Large intestine (tissue), 3 donors: Measurements from ENCODE around the gene CDH18. TPM values are rescaled to one million over a fixed set of nuclear protein-coding genes. Genes with fewer than 3 reads are reported as not detected.
"Not testable (repeated sequence)": the region's sequence is repeated elsewhere in the genome, so short reads cannot be mapped to it uniquely, and the experiment has no call there.

Experiments
- DNase-seq, 2 donors: peaks; one replicate each; pipeline versions ENCODE4 v3.0.0 to v3.0.0-alpha.2; 2013
- H3K27ac ChIP-seq: one replicate; pipeline ENCODE4 v1.5.1; 2013; ENCODE audit warnings: low read length
- H3K27me3 ChIP-seq: 2 replicates; pipeline ENCODE4 v1.6.1; 2013; ENCODE audit warnings: low read length; ENCODE audit not compliant: control insufficient read depth, insufficient read depth
- H3K36me3 ChIP-seq: 2 replicates; pipeline ENCODE4 v1.6.1; 2013; ENCODE audit warnings: low read length; ENCODE audit not compliant: control insufficient read depth, insufficient read depth
- H3K4me1 ChIP-seq: one replicate; pipeline ENCODE4 v1.6.1; 2013; ENCODE audit warnings: low read length; ENCODE audit not compliant: control insufficient read depth, insufficient read depth
- H3K4me3 ChIP-seq: one replicate; pipeline ENCODE4 v1.5.1; 2013; ENCODE audit warnings: low read length
- H3K9me3 ChIP-seq: one replicate; pipeline ENCODE4 v1.6.1; 2013; ENCODE audit warnings: mild to moderate bottlenecking, low read depth, low read length, moderate library complexity; ENCODE audit not compliant: control insufficient read depth
- WGBS: methylation state at CpG from one replicate; pipeline ENCODE4 v1.1.5; 2013; ENCODE audit warnings: low lambda C conversion rate; ENCODE audit not compliant: insufficient coverage; 5-methylcytosine and 5-hydroxymethylcytosine counted together
- polyA plus RNA-seq: library from polyadenylated mRNA; unstranded; fragments of 120-200 nt; gene quantifications from one replicate; pipeline ENCODE4 v1.2.1, GENCODE V29; 2013

CDH18 gene
- polyA plus RNA-seq, 1 donor = 1.1 TPM

GRCh38 chr5:19795218-19795617 is 192.8 kb downstream of the CDH18 start:
- Histone ChIP-seq H3K9me3 (no peaks in the 10 kb centered on the region), H3K27ac (no peak overlapping the region), H3K36me3 (no peaks in the 10 kb centered on the region), H3K4me1 (no peaks in the 10 kb centered on the region), H3K4me3 (no peak overlapping the region), H3K27me3 (no peaks in the 10 kb centered on the region)
- no peak for DNase-seq
- WGBS = no CpG with 5 or more reads among the region's 1 CpG

- H3K4me3 ChIP-seq = no peak overlapping the region
- no peaks in the 10 kb centered on the region for H3K4me1 ChIP-seq
- DNase-seq = no peak
- H3K36me3 ChIP-seq = no peaks in the 10 kb centered on the region
- WGBS = 50% methylated on average over 1 of the region's 5 CpGs
- no peak overlapping the region for H3K27ac ChIP-seq
- no peaks in the 10 kb centered on the region for H3K9me3 ChIP-seq
- H3K27me3 ChIP-seq = no peaks in the 10 kb centered on the region
Observed at GRCh38 chr5:19790829-19791466, 197.1 kb downstream of the CDH18 start.

DNA sequence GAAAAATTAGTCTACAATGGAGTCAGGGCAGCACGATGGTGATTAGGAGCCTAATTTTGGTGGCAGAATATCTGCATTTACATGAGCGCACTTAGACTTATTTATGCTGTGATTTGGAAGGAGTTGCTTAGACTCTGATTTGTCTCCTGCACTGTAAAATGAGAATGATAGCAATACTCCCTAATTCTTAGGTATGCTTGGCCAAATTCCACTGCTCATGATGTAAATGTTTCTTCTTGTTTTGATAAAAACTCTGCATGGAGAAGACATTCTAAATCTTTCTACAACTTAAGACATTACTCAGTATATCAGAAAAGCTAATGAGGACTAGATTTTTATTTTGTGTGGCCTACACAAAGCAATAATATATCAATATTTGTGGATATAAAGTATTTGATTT is 205.4 kb downstream of the CDH18 start:
- DNase-seq = no peak
- Histone ChIP-seq H3K27ac (no peak overlapping the region), H3K27me3 (no peaks in the 10 kb centered on the region), H3K36me3 (no peaks in the 10 kb centered on the region), H3K9me3 (no peaks in the 10 kb centered on the region), H3K4me3 (no peak overlapping the region), H3K4me1 (no peaks in the 10 kb centered on the region)
- no CpG with 5 or more reads among the region's 2 CpGs for WGBS

DNA sequence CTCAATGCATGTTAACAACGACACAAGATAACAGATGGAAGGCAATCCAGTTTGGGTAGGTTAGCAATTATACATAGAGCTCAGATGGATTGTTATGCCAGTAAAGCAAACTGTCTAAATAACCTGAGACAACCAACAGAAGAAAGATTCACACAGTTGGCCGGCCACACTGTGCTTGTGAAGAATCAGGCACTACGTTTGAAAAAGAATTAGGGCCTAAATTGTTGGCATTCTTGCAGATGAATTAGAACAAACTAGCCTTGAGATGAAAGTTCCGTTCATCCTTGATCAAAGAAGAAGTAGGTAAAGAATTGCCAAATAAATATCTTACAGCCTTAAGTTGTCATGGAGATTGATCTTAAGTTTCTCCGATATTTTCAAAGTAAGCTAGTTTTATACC is 210.6 kb downstream of the CDH18 start:
- no peak for DNase-seq
- H3K36me3 ChIP-seq = no peaks in the 10 kb centered on the region
- H3K4me3 ChIP-seq = no peak overlapping the region
- no peaks in the 10 kb centered on the region for H3K9me3 ChIP-seq
- no peaks in the 10 kb centered on the region for H3K4me1 ChIP-seq
- WGBS = 18% methylated on average over 3 of the region's 5 CpGs
- H3K27ac ChIP-seq = no peak overlapping the region
- H3K27me3 ChIP-seq = no peaks in the 10 kb centered on the region

DNA sequence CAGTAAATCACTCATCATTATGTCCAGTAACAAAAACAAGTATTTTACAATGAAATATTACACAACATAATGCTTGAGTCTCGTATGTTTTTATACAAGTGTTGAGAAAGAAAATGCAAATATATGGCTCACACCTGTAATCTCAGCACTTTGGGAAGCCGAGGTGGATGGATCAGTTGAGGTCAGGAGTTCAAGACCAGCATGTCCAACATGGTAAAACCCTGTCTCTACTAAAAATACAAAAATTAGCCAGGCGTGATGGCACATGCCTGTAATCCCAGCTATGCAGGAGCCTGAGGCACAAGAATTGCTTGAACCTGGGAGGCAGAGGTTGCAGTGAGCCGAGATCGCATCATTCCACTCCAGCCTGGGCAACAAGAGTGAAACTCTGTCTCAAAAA is 211.1 kb downstream of the CDH18 start:
- H3K27ac ChIP-seq, H3K27me3 ChIP-seq, H3K4me3 ChIP-seq, H3K4me1 ChIP-seq, H3K9me3 ChIP-seq, H3K36me3 ChIP-seq, DNase-seq: not testable (repeated sequence)
- WGBS = 90% methylated on average over 2 of the region's 5 CpGs

DNA sequence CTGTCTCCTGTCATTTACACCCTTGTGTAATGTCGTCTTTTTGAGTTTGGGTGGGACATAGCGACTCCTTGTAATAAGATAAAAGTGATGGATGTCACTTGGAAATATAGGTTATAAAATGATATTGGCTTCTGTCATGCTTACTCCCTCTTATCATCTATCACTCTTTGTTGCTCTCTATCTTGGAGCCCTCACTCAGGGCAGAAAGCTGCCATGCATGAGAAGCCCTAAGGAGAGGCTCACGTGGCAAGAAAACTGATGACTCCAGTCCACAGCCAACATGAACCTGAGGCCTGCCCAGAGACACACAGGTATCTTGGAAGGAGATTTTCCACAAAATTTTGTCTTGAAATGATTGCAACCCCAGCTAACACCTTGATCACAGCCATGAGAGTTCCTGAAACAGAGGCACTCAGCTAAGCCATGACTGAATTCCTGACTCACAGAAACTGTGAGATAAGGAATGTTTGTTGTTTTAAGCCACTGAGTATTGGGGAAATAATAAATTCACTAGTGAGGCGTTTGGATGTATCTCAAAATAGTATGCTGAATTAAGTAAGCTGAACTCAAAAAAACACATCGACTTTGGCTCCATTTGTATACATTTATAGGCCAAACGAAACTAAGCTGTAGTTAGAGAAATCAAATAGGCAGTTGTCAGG is 216.7 kb downstream of the CDH18 start:
- H3K36me3 ChIP-seq = no peaks in the 10 kb centered on the region
- H3K27ac ChIP-seq = no peak overlapping the region
- H3K9me3 ChIP-seq = no peaks in the 10 kb centered on the region
- DNase-seq = no peak
- H3K4me1 ChIP-seq = no peaks in the 10 kb centered on the region
- no peaks in the 10 kb centered on the region for H3K27me3 ChIP-seq
- no peak overlapping the region for H3K4me3 ChIP-seq
- WGBS = no CpG with 5 or more reads among the region's 6 CpGs

GRCh38 chr5:19770396-19770795 is 217.6 kb downstream of the CDH18 start:
- Histone ChIP-seq H3K4me3 (no peak overlapping the region), H3K9me3 (no peaks in the 10 kb centered on the region), H3K27me3 (no peaks in the 10 kb centered on the region), H3K4me1 (no peaks in the 10 kb centered on the region), H3K27ac (no peak overlapping the region), H3K36me3 (no peaks in the 10 kb centered on the region)
- DNase-seq = no peak

DNA sequence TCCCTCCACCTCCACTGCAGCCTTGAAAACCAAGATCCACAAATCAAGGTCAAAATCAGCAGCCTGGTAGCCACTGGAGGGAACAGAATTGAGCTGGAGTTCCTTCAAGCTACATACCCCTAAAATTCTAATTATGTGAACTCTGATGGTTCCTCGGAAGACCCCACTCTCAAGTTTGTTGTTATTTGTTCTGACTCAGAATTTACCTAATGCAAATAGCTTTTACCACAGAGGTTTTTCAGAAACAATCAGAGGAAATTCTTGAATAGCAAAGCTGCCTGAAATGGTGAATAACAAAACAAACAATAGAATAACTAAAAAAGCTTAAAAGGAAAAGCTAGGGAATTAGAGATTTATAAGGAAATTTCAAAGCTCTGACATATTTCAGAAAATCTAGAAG is 220.0 kb downstream of the CDH18 start:
- WGBS = no CpG with 5 or more reads among the region's 1 CpG
- Histone ChIP-seq H3K4me1 (no peaks in the 10 kb centered on the region), H3K36me3 (no peaks in the 10 kb centered on the region), H3K4me3 (no peak overlapping the region), H3K27ac (no peak overlapping the region), H3K9me3 (no peaks in the 10 kb centered on the region), H3K27me3 (no peaks in the 10 kb centered on the region)
- no peak for DNase-seq

- H3K27me3 ChIP-seq = no peaks in the 10 kb centered on the region
- DNase-seq = no peak
- no peak overlapping the region for H3K27ac ChIP-seq
- H3K36me3 ChIP-seq = no peaks in the 10 kb centered on the region
- H3K4me3 ChIP-seq = no peak overlapping the region
- no peaks in the 10 kb centered on the region for H3K9me3 ChIP-seq
- no peaks in the 10 kb centered on the region for H3K4me1 ChIP-seq
- WGBS = no CpG with 5 or more reads among the region's 2 CpGs
Observed at GRCh38 chr5:19753579-19753978, 234.4 kb downstream of the CDH18 start.

DNA sequence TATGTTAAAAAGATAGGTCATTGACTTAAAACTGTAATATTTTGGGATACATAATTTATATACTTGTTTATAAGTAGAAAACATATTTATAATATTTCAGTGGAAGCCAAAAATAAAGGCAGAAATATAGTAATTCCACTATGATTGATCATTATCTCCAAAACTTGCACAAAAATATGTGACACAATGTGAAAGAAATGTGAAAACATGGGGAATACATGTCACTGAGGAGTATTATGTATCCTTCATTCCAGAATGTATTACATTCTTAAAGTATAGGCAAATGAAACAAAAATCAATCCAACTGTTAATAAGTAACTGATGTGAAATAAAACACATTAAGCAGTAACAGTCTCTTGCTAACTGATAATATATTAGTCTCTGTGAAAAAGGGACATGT is 236.7 kb downstream of the CDH18 start:
- Histone ChIP-seq H3K27ac (no peak overlapping the region), H3K27me3 (no peaks in the 10 kb centered on the region), H3K36me3 (no peaks in the 10 kb centered on the region), H3K4me1 (no peaks in the 10 kb centered on the region), H3K9me3 (no peaks in the 10 kb centered on the region), H3K4me3 (no peak overlapping the region)
- no peak for DNase-seq

GRCh38 chr5:19745247-19745646 is 242.8 kb downstream of the CDH18 start:
- no CpG with 5 or more reads among the region's 3 CpGs for WGBS
- no peaks in the 10 kb centered on the region for H3K36me3 ChIP-seq
- DNase-seq = no peak
- no peaks in the 10 kb centered on the region for H3K4me1 ChIP-seq
- no peak overlapping the region for H3K27ac ChIP-seq
- no peaks in the 10 kb centered on the region for H3K27me3 ChIP-seq
- H3K9me3 ChIP-seq = no peaks in the 10 kb centered on the region
- H3K4me3 ChIP-seq = no peak overlapping the region
